PFSK-1 (cell line): Measurements from ENCODE around the gene SUSD3.

ENCODE experiments used
- FOXP2 ChIP-seq: optimal IDR thresholded peaks from 2 replicates; pipeline ENCODE3; 2011; ENCODE audit warnings: borderline replicate concordance, control low read depth, inconsistent platforms; ENCODE audit not compliant: insufficient read depth; ENCODE audit errors: extremely low read length, extremely low read depth
- POLR2AphosphoS5 ChIP-seq: IDR thresholded peaks from 2 replicates; pipeline ENCODE4 v1.6.1; 2012; ENCODE audit warnings: low read depth, mild to moderate bottlenecking, control low read depth, low read length, moderate library complexity
- REST ChIP-seq, 2 experiments: IDR thresholded peaks; 2 replicates each; pipeline versions ENCODE4 v1.6.1 to v1.8.0; 2011 to 2012; ENCODE audit warnings: low read depth in 2 of 2, low read length in 2 of 2, control low read depth in 1 of 2, inconsistent platforms in 1 of 2, mild to moderate bottlenecking in 1 of 2, moderate library complexity in 1 of 2; ENCODE audit not compliant: insufficient read depth in 1 of 2
- SIN3A ChIP-seq: IDR thresholded peaks from 2 replicates; pipeline ENCODE4 v1.6.1; 2012; ENCODE audit warnings: mild to moderate bottlenecking, low read length, moderate library complexity, borderline replicate concordance; ENCODE audit not compliant: insufficient read depth
- TAF1 ChIP-seq: IDR thresholded peaks from 2 replicates; pipeline ENCODE4 v1.6.1; 2012; ENCODE audit warnings: low read length, control low read depth, borderline replicate concordance; ENCODE audit not compliant: insufficient read depth

The SUSD3 gene

GRCh38 chr9:93093127-93093876, 34.8 kb downstream of the SUSD3 start:
- TF ChIP-seq TAF1 (no peak), POLR2AphosphoS5 (no peak), REST (IDR thresholded peaks at IDR 0.05; ENCODE audit: insufficient read depth in 1 of 2, low read depth in 2 of 2, low read length in 2 of 2) (no peak), FOXP2 (no peak), SIN3A (no peak)

- TF ChIP-seq FOXP2: no peak
- TF ChIP-seq POLR2AphosphoS5: no peak
- TF ChIP-seq SIN3A: no peak
- TF ChIP-seq REST (IDR thresholded peaks at IDR 0.05; ENCODE audit: insufficient read depth in 1 of 2, low read depth in 2 of 2, low read length in 2 of 2): no peak
- TF ChIP-seq TAF1: no peak
Observed at GRCh38 chr9:93093877-93094657, 35.6 kb downstream of the SUSD3 start.

- no peak for TF ChIP-seq TAF1
- TF ChIP-seq SIN3A: no peak
- TF ChIP-seq REST (IDR thresholded peaks at IDR 0.05; ENCODE audit: insufficient read depth in 1 of 2, low read depth in 2 of 2, low read length in 2 of 2): no peak
- TF ChIP-seq FOXP2: no peak
- TF ChIP-seq POLR2AphosphoS5: no peak
Observed at GRCh38 chr9:93094658-93095204, 36.2 kb downstream of the SUSD3 start.

- peak; percentile 40; the same call in 1 of the 2 replicates for TF ChIP-seq POLR2AphosphoS5
- TF ChIP-seq REST (IDR thresholded peaks at IDR 0.05; ENCODE audit: insufficient read depth in 1 of 2, low read depth in 2 of 2, low read length in 2 of 2): no peak
- no peak for TF ChIP-seq FOXP2
- TF ChIP-seq TAF1: peak; percentile 67; the same call in 1 of the 2 replicates
- TF ChIP-seq SIN3A: no peak
Observed at GRCh38 chr9:93095205-93096130, 37.0 kb downstream of the SUSD3 start.
